Forelimb muscle (tissue), 1 donor: ENCODE data around the gene RPUSD4. TPM values are rescaled to one million over a fixed set of nuclear protein-coding genes. Genes with fewer than 3 reads are reported as not detected.

ENCODE experiments used
- DNase-seq: peaks from one replicate; pipeline ENCODE4 v3.0.0-alpha.2; 2013; ENCODE audit warnings: low read depth
- polyA plus RNA-seq: library from polyadenylated mRNA; unstranded; fragments of 120-200 nt; gene quantifications from one replicate; pipeline ENCODE4 v1.2.1, GENCODE V29; 2013; ENCODE audit not compliant: insufficient read length

RPUSD4 gene
- polyA plus RNA-seq, 1 donor = 55.6 TPM

GRCh38 chr11:126212089-126212660 lies 725 bp upstream of the RPUSD4 start:
- DNase-seq = no peak

DNA sequence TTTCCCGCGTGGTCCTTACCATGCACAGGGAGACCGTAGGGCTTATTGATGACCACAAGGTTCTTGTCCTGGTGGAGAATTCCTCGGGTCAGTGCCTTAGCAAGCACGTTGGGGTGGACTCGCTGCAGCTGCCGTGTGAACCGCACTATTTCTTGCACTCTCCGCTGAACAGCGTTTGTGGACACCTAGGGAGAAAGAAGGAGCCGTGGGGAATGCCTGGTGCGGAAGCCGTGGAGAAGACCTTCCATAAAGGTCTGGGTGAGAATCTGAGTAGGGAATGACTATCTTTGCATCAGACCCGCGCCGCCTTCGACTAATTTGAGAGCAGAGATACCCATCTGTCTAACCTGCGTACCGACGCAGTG lies 597 bp downstream of the RPUSD4 start:
- DNase-seq = no peak

GRCh38 chr11:126207896-126208295 lies 3.6 kb downstream of the RPUSD4 start:
- DNase-seq = no peak

DNA sequence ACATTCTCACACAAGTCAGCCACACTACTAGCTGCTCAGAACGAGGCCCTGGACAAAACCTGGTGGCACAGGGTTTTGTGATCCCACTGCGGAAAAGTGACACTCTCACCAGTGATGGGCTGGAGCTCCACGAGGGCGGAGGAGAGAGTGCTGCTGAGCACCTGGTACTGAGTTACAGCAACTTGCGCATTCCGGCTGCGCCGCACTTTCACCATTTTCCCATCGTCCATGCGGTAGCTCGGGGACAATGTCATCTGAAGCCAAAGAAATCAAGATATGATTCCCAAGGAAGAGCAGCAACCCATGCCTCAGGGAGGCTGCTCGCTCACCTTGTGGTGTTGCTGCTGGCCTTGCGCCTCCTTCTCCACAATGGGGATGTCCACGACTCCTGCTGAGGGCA lies 6.1 kb downstream of the RPUSD4 start:
- DNase-seq = no peak

DNA sequence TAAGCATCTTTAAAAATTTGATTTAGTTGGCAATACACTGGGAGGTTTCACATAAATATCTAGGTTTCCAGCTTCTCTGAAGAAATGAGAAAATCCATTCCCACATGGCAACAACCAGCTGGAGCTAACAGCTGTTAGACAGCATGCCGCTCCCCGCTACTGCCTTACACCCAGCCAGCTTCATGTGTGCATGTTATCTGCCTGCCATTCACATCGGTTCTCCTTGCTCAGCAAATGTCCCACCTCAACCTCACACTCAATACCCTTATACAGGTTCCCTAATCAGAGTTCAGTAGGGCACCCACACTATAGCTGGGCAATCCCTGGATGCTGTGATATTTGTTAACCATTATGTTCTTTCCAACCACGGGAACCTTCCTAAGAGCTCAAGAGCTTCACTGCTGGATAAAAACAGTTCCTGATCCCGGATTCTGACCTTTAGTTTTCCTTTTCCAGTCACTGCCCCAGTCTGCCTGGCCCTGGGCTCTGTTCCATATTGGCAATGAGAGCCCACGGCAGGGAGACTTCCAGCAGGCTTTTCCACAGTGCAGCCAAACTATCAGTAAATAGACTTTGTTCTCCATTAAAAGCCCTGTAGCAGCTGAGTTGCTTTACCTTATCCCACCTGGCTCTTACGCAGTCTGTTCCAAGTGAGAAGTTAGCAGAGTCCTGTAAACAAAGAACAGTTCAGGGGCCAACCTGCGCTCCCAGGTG lies 8.6 kb downstream of the RPUSD4 start:
- DNase-seq = no peak

DNA sequence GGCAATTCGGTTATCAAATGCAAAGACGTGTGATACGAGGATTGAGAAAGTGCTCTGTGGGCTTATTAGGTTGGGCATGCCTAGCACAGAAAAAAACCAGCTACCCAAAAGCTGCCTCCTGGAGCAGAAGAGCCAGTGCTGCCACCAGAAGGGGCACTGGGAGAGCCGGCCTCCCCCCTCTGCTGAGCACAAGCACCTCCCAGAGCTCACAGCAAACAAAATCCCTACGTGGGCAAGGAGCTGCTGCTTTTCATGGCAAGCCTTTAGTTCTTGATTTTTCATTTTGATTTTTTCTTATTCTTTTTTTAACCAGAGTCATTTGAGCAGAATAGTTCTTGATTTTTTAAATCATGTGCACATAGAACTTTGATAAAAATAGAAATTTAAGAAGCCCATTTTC lies 12.8 kb downstream of the RPUSD4 start:
- no peak for DNase-seq

- no peak for DNase-seq
Observed at GRCh38 chr11:126197277-126197939, 14.0 kb downstream of the RPUSD4 start.

GRCh38 chr11:126195119-126195518 lies 16.3 kb downstream of the RPUSD4 start:
- no peak for DNase-seq

- DNase-seq = no peak
Observed at GRCh38 chr11:126194121-126194543, 17.3 kb downstream of the RPUSD4 start.

DNA sequence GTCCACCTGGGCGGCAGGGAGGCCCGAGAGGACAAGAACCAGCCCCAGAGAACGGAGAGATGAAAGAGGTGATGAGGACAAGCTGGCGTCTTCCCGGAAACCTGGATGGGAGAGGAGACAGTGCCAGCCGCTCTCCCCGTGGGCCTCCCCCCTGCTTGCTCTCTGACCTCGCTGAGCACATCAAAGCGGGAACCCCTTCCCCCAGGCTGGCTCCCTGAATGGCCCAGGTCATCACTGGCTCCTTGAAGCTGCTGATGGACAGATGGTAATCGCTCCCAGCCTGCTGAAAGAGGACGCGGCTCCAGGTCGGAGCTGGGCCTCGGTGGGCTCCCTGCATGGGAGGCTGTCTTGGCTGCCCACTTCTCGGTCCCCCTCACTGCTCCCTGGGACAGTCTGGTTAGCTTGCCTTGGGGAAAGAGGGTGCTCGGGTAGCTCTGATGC lies 18.4 kb downstream of the RPUSD4 start:
- no peak for DNase-seq

GRCh38 chr11:126192361-126192760 lies 19.1 kb downstream of the RPUSD4 start:
- no peak for DNase-seq

DNA sequence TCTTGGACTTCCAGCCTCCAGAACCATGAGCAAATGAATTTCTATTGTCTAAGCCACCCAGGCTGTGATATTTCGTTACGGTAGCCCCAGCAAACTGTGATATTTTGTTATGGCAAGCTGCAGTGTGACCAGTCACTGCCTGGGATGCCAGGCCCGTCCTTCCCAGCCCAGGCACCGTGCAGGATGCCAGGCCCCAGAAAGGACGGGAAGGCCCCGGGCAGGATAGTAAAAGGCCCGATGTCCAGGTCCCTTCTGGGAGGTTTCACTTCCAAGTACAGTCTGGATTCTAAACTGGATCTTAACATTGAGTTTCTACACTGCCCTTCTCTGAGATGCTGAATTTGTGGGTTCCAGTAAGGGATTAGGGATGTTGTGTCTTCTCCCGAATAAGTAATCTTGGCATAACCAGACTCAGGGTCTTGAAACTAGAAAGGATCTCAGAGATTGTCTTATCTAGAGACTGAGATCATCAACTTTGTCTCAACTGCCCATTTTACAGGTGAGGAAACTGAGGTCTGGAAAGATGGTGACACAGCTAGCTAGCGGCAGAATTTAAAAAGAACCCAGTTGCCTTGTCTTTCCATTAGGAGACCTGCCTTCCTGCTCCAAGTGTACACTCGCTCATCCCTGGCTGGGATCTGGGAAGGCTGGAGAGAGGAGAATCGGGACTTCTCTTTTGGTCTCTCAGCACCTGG lies 19.9 kb downstream of the RPUSD4 start:
- DNase-seq = no peak

GRCh38 chr11:126190792-126191191 lies 20.7 kb downstream of the RPUSD4 start:
- no peak for DNase-seq

DNA sequence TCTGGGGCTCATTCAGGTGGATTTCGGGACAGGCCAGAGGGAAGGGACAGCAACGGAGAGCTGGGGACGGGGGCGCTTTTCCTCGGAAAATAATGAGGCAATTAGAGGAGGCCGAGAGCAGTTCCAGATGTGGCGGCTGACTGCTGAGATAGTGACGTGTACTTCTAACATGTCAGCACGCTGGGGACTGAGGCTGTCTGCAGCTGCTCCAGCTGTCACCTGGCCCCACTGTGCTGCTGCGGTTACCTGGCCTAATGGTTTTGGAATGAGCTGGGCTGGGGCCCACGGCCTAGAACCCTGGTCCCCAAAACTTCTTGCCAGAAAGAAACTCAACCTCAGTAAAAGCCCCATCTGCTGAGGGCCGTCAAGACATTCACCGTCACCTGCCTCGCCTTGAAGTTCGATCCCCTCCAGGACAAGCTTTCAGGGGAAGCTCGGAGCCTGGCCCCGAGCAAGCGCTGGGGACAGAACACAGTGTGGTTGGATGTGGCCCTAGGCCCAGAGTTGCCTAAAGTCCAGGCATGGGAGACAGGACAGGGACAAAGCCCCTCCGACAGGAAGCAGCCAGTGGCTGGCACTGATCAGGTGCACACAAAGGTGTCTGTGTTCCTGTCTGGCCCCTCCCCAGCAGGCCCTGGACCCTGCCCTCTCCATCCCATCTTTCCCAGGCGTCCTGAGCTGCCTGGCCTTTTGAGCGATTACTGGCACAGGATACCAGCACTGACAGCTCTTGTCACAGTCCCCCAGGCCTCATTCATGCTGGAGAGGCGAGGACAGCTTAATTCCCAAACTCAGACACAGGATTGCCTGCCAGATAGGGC lies 22.1 kb downstream of the RPUSD4 start:
- DNase-seq = no peak

GRCh38 chr11:126188332-126189108 lies 22.9 kb downstream of the RPUSD4 start:
- DNase-seq = no peak

DNA sequence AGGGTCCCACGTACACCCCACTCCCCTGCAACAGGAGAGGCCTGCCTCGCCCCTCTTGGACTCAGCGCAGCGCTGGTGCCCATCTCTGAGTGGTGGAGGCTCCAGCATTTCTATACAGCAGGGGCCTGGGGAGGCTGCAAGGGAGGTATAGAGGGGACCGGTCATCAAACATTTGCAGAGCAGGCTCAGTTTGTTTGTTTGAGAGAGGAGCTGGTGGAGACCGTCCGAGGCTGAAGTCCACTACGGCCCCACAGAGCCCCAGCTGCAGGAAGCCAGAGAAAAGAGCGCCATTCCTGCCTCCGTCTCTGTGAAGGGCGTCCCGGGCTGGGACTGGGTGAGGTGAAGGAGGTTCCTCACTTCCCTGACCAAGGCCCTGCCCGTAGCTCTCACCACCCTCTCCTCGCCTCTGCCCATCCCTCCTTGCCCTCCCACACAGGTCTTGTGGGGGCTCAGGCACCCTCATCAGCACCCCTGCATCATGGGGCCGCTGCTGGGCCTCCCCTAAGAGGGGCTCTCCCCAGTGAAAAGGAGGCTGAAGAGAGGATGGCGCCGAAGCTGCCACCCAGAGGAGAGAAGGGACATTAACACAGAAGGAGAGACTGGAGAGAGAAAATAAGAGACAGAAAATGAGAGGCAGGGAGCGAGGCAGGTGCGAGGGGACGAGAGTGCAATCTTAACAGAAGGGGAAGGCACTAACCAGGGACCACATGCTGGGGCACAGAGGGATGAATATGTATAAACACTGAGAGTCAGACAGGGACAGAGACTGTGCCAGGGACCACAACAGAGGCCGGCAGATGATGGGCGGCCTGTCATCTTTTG lies 24.5 kb downstream of the RPUSD4 start:
- DNase-seq = no peak

DNA sequence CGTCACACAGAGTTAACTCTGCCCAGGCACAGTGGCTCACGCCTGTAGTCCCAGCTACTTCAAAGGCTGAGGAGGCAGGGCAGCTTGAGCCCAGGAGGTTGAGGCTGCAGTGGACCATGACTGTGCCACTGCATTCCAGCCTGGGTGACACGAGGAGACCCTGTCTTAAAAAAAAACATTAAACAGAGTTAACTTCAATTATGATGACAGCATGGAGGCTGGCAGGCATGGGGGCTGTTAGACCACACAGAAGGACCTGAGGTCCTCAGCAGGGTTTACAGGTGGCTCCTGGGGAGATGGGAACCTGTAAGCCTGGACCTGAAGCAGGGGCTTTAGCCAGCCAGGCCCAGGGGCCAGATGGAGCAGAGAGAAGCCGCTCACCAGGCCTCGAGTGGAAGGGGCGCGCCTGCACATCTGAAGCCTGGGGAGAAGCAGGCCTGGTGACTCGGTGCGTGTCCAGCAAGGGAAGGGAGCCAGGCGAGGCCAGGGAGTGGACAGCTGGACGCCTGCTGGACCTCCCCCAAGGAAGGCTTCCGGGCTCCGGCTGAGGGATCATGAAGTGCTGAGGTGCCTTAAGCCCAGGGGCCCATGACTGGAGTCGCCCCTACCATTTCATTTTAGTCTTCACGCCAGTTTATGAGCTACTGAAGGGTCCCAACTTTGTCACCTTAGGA lies 25.3 kb downstream of the RPUSD4 start:
- no peak for DNase-seq

DNA sequence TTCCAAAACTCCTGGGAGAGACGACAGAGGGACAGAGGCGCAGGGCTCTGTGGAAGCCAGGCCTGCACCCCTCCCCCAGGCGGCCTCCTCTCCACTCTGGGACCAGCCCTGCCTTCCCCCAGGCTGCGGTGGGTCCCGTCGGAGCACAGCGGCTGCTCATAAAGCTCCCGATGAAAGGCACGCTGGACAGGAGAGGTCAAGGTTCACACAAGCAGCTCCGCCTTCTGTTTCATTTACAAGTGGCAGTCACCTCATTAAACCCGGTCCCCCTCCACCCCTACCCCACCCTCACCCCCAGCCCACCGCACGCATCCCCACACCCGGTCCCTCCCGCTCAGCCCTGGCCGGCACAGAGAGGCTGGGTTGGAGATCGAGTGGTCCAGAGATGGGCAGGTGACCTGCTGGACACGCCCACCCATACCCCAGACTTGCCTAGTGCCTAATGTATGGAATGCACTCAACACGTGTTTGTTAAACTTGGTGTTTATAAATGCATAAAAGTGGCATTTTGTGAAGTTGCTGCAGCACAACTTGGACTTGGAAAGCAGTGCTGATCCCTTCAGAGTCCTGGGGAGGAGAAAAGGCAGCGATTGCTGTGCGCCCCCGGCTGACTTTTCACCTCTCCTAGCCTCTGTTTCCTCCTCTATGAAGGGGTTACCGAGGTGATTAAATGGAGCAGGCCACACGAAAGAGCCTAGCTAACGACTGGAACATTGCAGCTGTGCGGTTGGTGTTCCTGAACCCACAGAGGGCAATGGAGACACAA lies 26.0 kb downstream of the RPUSD4 start:
- DNase-seq = no peak
